Heart left ventricle (tissue), 13 donors: ENCODE data around the gene AFAP1.

Experiments
- CTCF ChIP-seq, 12 donors: fragments of 200-600 bp; sonication (generic) in 4 of 12; IDR thresholded peaks; one replicate each; pipeline versions ENCODE4 v1.5.0 to v1.8.0; 2018 to 2022; ENCODE audit warnings: antibody characterized with exemption in 12 of 12, mild to moderate bottlenecking in 5 of 12
- POLR2A ChIP-seq, 2 donors: fragments of 450-650 bp; IDR thresholded peaks; one replicate each; pipeline ENCODE4 v1.6.1; 2017; ENCODE audit warnings: antibody characterized with exemption in 2 of 2, mild to moderate bottlenecking in 2 of 2, moderate library complexity in 2 of 2
- donor health status: ischemic (EF 13 %, LVEDD 7.1; RV severe dilation, severe dysfunction).
- donor health status: DM: no; HTN: yes; CAD: no.
- donor health status: DM: no; HTN: no; CAD: no.
- donor health status: ischemic (EF 25% LVEDD 6.9; RV normal size, moderate dysfunction).
- donor health status: ischemic (EF 25% LVEDD 5.7; RV mildly dilated, moderate dysfunction).
- donor health status: ischemic (EF 35%, LVEDD 5.7; RV mildly dilated, moderate dysfunction).
- donor health status: nonischemic (EF 11% LVEDD 7.7; RV severe dilation, severe dysfunction).
- donor health status: DM: yes; HTN: yes; CAD: no.
- donor health status: PGD.
- donor health status: ischemic (EF 29% LVEDD 5.4; RV normal size, mild dysfunction).
- donor health status: nonischemic (EF 23%, LVEDD 6.1; RV moderate dilation, normal function).

- no peak for TF ChIP-seq CTCF (IDR thresholded peaks at IDR 0.05)
- no peak for TF ChIP-seq POLR2A (IDR thresholded peaks at IDR 0.05)
These were observed 52.2 kb downstream of the AFAP1 start for GRCh38 chr4:7887436-7887835.
